ENCODE results near the gene CIBAR2.

The CIBAR2 gene

GRCh38 chr16:85048921-85049562 is 63.2 kb downstream of the CIBAR2 start:
- Histone ChIP-seq H3K27ac (ENCODE audit: low read depth, low read length) (no peak overlapping the region), H3K79me2 (ENCODE audit: control insufficient read depth, insufficient read depth, low read length, unreplicated experiment) (peaks cover 4% of the 10 kb centered on the region), H3K27me3 (ENCODE audit: insufficient read depth, low read length) (no peaks in the 10 kb centered on the region), H3K4me3 (ENCODE audit: low read depth, low read length) (no peak overlapping the region), H3K36me3 (ENCODE audit: insufficient read depth, low read length) (no peaks in the 10 kb centered on the region), H3K4me1 (ENCODE audit: control insufficient read depth, insufficient read depth, low read length, unreplicated experiment) (peaks cover 10% of the 10 kb centered on the region), H2AFZ (ENCODE audit: low read length, unreplicated experiment) (no peak overlapping the region)
